ENCODE measurements around the gene KHDRBS1.

DNA sequence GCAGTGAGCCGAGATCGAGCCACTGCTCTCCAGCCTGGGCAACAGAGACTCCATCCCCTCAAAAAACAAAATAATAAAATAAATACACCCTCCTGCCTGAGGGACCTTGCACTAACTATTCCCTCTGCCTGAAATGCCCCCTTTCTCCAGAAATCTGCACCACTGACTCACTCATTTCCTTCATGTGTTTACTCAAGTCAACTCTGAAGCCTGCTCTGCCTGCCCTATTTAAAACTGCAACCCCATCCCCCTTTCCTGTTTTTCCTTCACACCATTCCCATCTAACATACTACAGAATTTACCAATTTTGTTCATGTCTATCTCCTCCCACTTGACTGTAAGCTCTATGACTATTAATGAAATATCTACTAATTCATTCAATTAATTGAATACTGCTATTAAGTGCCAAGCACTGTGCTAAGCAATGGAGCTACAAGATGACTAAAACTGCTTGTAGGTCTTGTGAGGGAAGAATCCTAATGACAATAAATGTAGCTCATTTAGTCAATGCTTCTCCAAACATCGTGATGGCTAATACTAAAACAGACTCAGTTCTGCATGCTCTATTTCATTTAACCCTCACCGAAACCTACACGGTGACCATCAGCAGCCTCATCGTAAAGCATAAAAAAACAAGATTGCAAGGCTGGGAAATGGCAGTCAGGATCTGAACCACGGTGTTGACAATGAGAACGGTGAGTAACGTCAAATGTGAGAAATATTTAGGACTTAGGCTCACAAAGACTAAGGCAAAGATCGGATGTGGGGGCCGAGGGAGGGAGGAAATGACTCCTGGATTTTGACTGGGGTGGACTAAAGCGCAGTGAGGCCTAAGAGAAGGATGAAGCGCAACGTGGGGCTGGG lies 58.3 kb downstream of the KHDRBS1 start:
- no peak for TF ChIP-seq CTCF (conservative IDR thresholded peaks at IDR 0.05 in 1 of 2, IDR thresholded peaks at IDR 0.05 in 1 of 2; ENCODE audit: extremely low read depth in 1 of 2, insufficient read depth in 1 of 2, low read depth in 1 of 2, low read length in 2 of 2)
- TF ChIP-seq EZH2 (IDR thresholded peaks at IDR 0.05; ENCODE audit: borderline replicate concordance, low read length) = no peak
